HepG2 (cell line): ENCODE data around the gene LIMK2. TPM values are rescaled to one million over a fixed set of nuclear protein-coding genes. Genes with fewer than 3 reads are reported as not detected.

ENCODE experiments used
- ATAC-seq: fragments of 200-7000 bp; cut with Tn5 transposase; 3 replicates; pipeline ENCODE4 v1.9.1; 2020; ENCODE audit warnings: mild to moderate bottlenecking, moderate library complexity
- BruUV-seq: library from RNA; stranded (reverse); fragments of 400-500 nt; replicated peaks from 2 replicates; lab custom pipeline; 2021; lab: Mats Ljungman, UMichigan
- CTCF ChIA-PET: fragments of 300-600 bp; formaldehyde crosslinking; extraction: SDS; loops from one replicate; lab custom pipeline; 2021; ENCODE audit warnings: low total read pairs, inconsistent platforms, low intra/inter-chr PET ratio; lab: Yijun Ruan, JAX
- POLR2A ChIA-PET: fragments of 350-600 bp; sonication (Branson Sonifier 250); formaldehyde crosslinking; loops from one replicate; lab custom pipeline; 2020; ENCODE audit warnings: antibody characterized with exemption, inconsistent platforms; lab: Yijun Ruan, JAX
- DNase-seq: peaks from one replicate; pipeline ENCODE4 v3.0.0-alpha.2; 2015; ENCODE audit warnings: low spot score
- FAIRE-seq: peaks from 3 replicates; lab custom pipeline; 2011; peaks lifted over from hg19 to GRCh38; lab: Jason Lieb, UNC
- H2AFZ ChIP-seq: one replicate; pipeline ENCODE4 v1.6.1; 2011; ENCODE audit warnings: low read length, inconsistent platforms
- H3K27ac ChIP-seq: fragments of 300-600 bp; 3 replicates; pipeline ENCODE4 v1.8.0; 2011; ENCODE audit warnings: mixed run types, mild to moderate bottlenecking, mixed read lengths, low read length, inconsistent platforms; ENCODE audit not compliant: insufficient read depth; ENCODE audit errors: extremely low read length
- H3K27me3 ChIP-seq, 2 experiments: fragments of 200-600 bp in 1 of 2; 2 replicates in 1 of 2; 3 replicates in 1 of 2; pipeline versions ENCODE4 v1.6.0 to v1.8.0; 2011; ENCODE audit warnings: low read length in 2 of 2, mild to moderate bottlenecking in 2 of 2, moderate library complexity in 2 of 2, inconsistent platforms in 1 of 2; ENCODE audit not compliant: insufficient read depth in 2 of 2, control insufficient read depth in 1 of 2
- H3K36me3 ChIP-seq, 2 experiments: fragments of 200-600 bp in 1 of 2; replicated peaks in 1 of 2; 2 replicates in 1 of 2; 3 replicates in 1 of 2; pipeline versions ENCODE4 v1.5.1 to v1.8.0; 2011; ENCODE audit warnings: low read length in 2 of 2, inconsistent platforms in 1 of 2; ENCODE audit not compliant: insufficient read depth in 2 of 2, control insufficient read depth in 1 of 2
- H3K4me1 ChIP-seq: 2 replicates; pipeline ENCODE4 v1.5.1; 2012; ENCODE audit warnings: low read length, inconsistent platforms; ENCODE audit not compliant: insufficient read depth
- H3K4me2 ChIP-seq: 2 replicates; pipeline ENCODE4 v1.6.0; 2011; ENCODE audit warnings: low read depth, low read length, inconsistent platforms
- H3K4me3 ChIP-seq, 3 experiments: fragments of 200-600 bp in 1 of 3; sonication (generic), shearing (Covaris generic) in 1 of 3; replicated peaks in 1 of 3; 2 replicates each; pipeline ENCODE4 v1.5.1; 2011 to 2016; ENCODE audit warnings: low read length in 3 of 3, inconsistent platforms in 2 of 3, low read depth in 2 of 3, mild to moderate bottlenecking in 2 of 3, control low read depth in 1 of 3, mixed read lengths in 1 of 3; ENCODE audit not compliant: insufficient read depth in 1 of 3
- H3K79me2 ChIP-seq: one replicate; pipeline ENCODE4 v1.6.1; 2011; ENCODE audit warnings: low read length, inconsistent platforms; ENCODE audit not compliant: insufficient read depth
- H3K9ac ChIP-seq: 2 replicates; pipeline ENCODE4 v1.6.0; 2011; ENCODE audit warnings: mild to moderate bottlenecking, low read depth, low read length, inconsistent platforms; ENCODE audit not compliant: insufficient read depth
- H3K9me3 ChIP-seq: 2 replicates; pipeline ENCODE4 v1.5.1; 2012; ENCODE audit warnings: mild to moderate bottlenecking, low read length
- H4K20me1 ChIP-seq: 2 replicates; pipeline ENCODE4 v1.6.0; 2011; ENCODE audit warnings: inconsistent platforms, mild to moderate bottlenecking, low read length, moderate library complexity; ENCODE audit not compliant: insufficient read depth
- BRF2 ChIP-seq: sonication (generic); formaldehyde crosslinking; IDR thresholded peaks from 2 replicates; pipeline ENCODE4 v1.8.1; 2022; ENCODE audit warnings: mild to moderate bottlenecking, missing genetic modification reagents
- GABPB1 ChIP-seq: IDR thresholded peaks from 2 replicates; pipeline ENCODE4 v1.6.1; 2016; ENCODE audit warnings: mild to moderate bottlenecking, missing genetic modification reagents, moderate library complexity, missing compliant biosample characterization
- HBP1 ChIP-seq: IDR thresholded peaks from 2 replicates; pipeline ENCODE4 v1.6.1; 2016; ENCODE audit warnings: low read depth, control low read depth
- KAT2B ChIP-seq: fragments of 150-350 bp; IDR thresholded peaks from 2 replicates; pipeline ENCODE4 v1.6.1; 2014; ENCODE audit warnings: low read depth, low read length, borderline replicate concordance
- KLF11 ChIP-seq: IDR thresholded peaks from 2 replicates; pipeline ENCODE4 v1.6.1; 2016; ENCODE audit warnings: missing compliant biosample characterization
- MTF1 ChIP-seq: sonication (generic); formaldehyde crosslinking; IDR thresholded peaks from 2 replicates; pipeline ENCODE4 v1.5.0; 2020; ENCODE audit warnings: missing genetic modification reagents
- NFRKB ChIP-seq: fragments of 450-650 bp; IDR thresholded peaks from 2 replicates; pipeline ENCODE4 v1.6.1; 2017
- NR2F2 ChIP-seq: IDR thresholded peaks from 2 replicates; pipeline ENCODE4 v1.6.1; 2012; ENCODE audit warnings: low read depth, inconsistent platforms, borderline replicate concordance
- ONECUT2 ChIP-seq: sonication (generic); formaldehyde crosslinking; IDR thresholded peaks from 2 replicates; pipeline ENCODE4 v1.4.0; 2020; ENCODE audit warnings: missing genetic modification reagents
- TBL1XR1 ChIP-seq: fragments of 150-350 bp; IDR thresholded peaks from 2 replicates; pipeline ENCODE4 v1.6.1; 2014; ENCODE audit warnings: borderline replicate concordance, low read length; ENCODE audit not compliant: partially characterized antibody
- TIGD3 ChIP-seq: sonication (generic); formaldehyde crosslinking; IDR thresholded peaks from 2 replicates; pipeline ENCODE4 v1.5.1; 2020; ENCODE audit warnings: mild to moderate bottlenecking, missing genetic modification reagents, borderline replicate concordance
- TP53 ChIP-seq: sonication (generic); formaldehyde crosslinking; conservative IDR thresholded peaks from 2 replicates; pipeline ENCODE4 v1.4.0; 2020; ENCODE audit warnings: missing genetic modification reagents
- ZFP36L2 ChIP-seq: sonication (generic); formaldehyde crosslinking; IDR thresholded peaks from 2 replicates; pipeline ENCODE4 v1.4.0; 2020; ENCODE audit warnings: missing genetic modification reagents
- ZNF101 ChIP-seq: sonication (generic); formaldehyde crosslinking; IDR thresholded peaks from 2 replicates; pipeline ENCODE4 v1.4.0; 2020; ENCODE audit warnings: mild to moderate bottlenecking, low read depth, missing genetic modification reagents, borderline replicate concordance
- ZNF12 ChIP-seq: sonication (generic); formaldehyde crosslinking; IDR thresholded peaks from 2 replicates; pipeline ENCODE4 v1.5.0; 2020; ENCODE audit warnings: missing genetic modification reagents
- ZNF382 ChIP-seq: sonication (generic); formaldehyde crosslinking; IDR thresholded peaks from 2 replicates; pipeline ENCODE4 v1.5.0; 2020; ENCODE audit warnings: missing genetic modification reagents, mild to moderate bottlenecking, borderline replicate concordance
- ZNF552 ChIP-seq: sonication (generic); formaldehyde crosslinking; IDR thresholded peaks from 2 replicates; pipeline ENCODE4 v1.9.0; 2022; ENCODE audit warnings: missing genetic modification reagents, mild to moderate bottlenecking, borderline replicate concordance
- ZNF713 ChIP-seq: sonication (generic); formaldehyde crosslinking; IDR thresholded peaks from 2 replicates; pipeline ENCODE4 v1.4.0; 2020; ENCODE audit warnings: mild to moderate bottlenecking, missing genetic modification reagents
- WGBS: methylation state at CpG from one replicate; pipeline ENCODE4 v1.1.6; 2017; ENCODE audit warnings: low lambda C conversion rate; 5-methylcytosine and 5-hydroxymethylcytosine counted together
- in situ Hi-C: cut with HindIII; loops from 2 replicates; pipeline ENCODE4 v1.10.0; 2017; ENCODE audit warnings: low pct_unique_long_range_greater_than_20kb; ENCODE audit not compliant: extremely low pct_ligation_motif_present
- intact Hi-C: fragments of 100-400 bp; cut with micrococcal nuclease; formaldehyde crosslinking; loops from one replicate; pipeline ENCODE4 v1.10.0; 2022; ENCODE audit not compliant: unreplicated experiment
- polyA plus RNA-seq, 8 experiments: library from polyadenylated mRNA; depleted of rRNA in 3 of 8; stranded (reverse) in 7 of 8; unstranded in 1 of 8; fragments of >200 nt; fragmentation: Illumina TruSeq in 4 of 8; extraction: Trizol in 4 of 8; gene quantifications; 2 replicates each; pipeline versions ENCODE4 v1.2.1 to v1.2.3, GENCODE V29; 2011 to 2016; ENCODE audit warnings: low read depth in 4 of 8, missing spikeins in 1 of 8, mixed read lengths in 1 of 8; ENCODE audit not compliant: insufficient read depth in 1 of 8
- total RNA-seq, 5 experiments: library from RNA; depleted of rRNA; stranded (reverse); fragments of >200 nt; fragmentation: Illumina TruSeq; extraction: Trizol; gene quantifications; 2 replicates each; pipeline ENCODE4 v1.2.3, GENCODE V29; 2016; ENCODE audit warnings: low read depth in 1 of 5

LIMK2 gene
- total and polyA plus RNA-seq, 2 of the 13 experiments (the other 11 are each of a cell fraction or from before 2014, with no cell fraction given): 20.9 to 29.8 TPM

- TF ChIP-seq TP53 (CRISPR knock-in tag) (no peak), ZNF713 (CRISPR knock-in tag) (no peak), ZNF552 (CRISPR knock-in tag) (no peak), GABPB1 (CRISPR knock-in tag) (no peak), TBL1XR1 (no peak), TIGD3 (CRISPR knock-in tag) (no peak), ZNF382 (no peak), NR2F2 (no peak), ZFP36L2 (CRISPR knock-in tag) (no peak), KAT2B (no peak), ONECUT2 (CRISPR knock-in tag) (no peak), NFRKB (no peak), HBP1 (no peak), BRF2 (CRISPR knock-in tag) (no peak), MTF1 (CRISPR knock-in tag) (no peak), ZNF12 (CRISPR knock-in tag) (no peak), ZNF101 (no peak), KLF11 (CRISPR knock-in tag) (no peak)
- 81% methylated on average over 8 of the region's 8 CpGs for WGBS
- intact Hi-C loops (no loop called here), in situ Hi-C loops (no loop called here)
- no peak overlapping the region for H3K27ac ChIP-seq
- ChIA-PET POLR2A (interaction anchor here (0.6 kb wide), 1 partner anchor 127 kb away, joined by 3 read pairs; the partner anchor contains the start of gene RNF185), CTCF (no interaction called here)
- H3K36me3 ChIP-seq: no peaks in the 10 kb centered on the region
- no peaks in the 10 kb centered on the region for H4K20me1 ChIP-seq
- no peak overlapping the region for H3K4me2 ChIP-seq
- FAIRE-seq: no peak
- peaks cover 46% of the 10 kb centered on the region for H3K4me1 ChIP-seq
- no peak overlapping the region for H3K9ac ChIP-seq
- ATAC-seq: no peak
- no peaks in the 10 kb centered on the region for H3K27me3 ChIP-seq
- no peak overlapping the region for H2AFZ ChIP-seq
- H3K79me2 ChIP-seq: no peaks in the 10 kb centered on the region
- H3K4me3 ChIP-seq: no peak overlapping the region
- no TSS peak for BruUV-seq
- H3K9me3 ChIP-seq: no peaks in the 10 kb centered on the region
- DNase-seq: no peak
Observed at GRCh38 chr22:31286360-31287255, 74.5 kb downstream of the LIMK2 start.
